Measurements from ENCODE around the gene ADCYAP1. TPM values are rescaled to one million over a fixed set of nuclear protein-coding genes. Genes with fewer than 3 reads are reported as not detected.

Gene ADCYAP1
- total and polyA plus RNA-seq, 4 donors, result 0.05 to 0.48 (median 0.11) TPM

DNA sequence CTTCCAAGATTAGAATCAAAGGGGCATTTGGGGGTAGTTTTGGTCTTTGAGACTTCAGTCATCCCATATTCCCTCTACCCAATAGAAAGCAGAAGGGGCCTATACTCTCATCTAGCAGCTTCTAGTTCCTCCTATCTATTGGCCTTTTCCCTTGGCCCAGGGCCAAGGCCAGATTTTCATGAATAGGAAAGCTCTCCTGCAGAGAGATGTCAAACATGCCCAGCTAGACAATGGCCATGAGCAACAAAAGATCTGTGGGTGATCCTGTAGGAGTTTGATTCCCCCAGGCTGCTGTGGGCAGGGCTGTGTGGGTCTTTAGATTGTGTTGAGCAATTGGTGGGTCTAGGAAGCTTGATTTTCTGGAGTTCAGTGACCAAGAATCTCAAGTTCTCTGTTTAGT is 2.9 kb upstream of the ADCYAP1 start:
- DNase-seq (no peak), ATAC-seq (ENCODE audit: insufficient read depth, low FRiP score) (no peak)
- Histone ChIP-seq H3K27me3 (ENCODE audit: control insufficient read depth in 3 of 3, insufficient read depth in 3 of 3, low read length in 2 of 3) (peaks cover 2 to 62% (median 43%) of the 10 kb centered on the region in 3 donors), H3K9ac (ENCODE audit: insufficient read depth in 1 of 2, low read length in 2 of 2) (no peak overlapping the region), H3K4me1 (ENCODE audit: control insufficient read depth in 5 of 5, insufficient read depth in 5 of 5, low read length in 5 of 5) (peaks cover 0 to 6% (median 0%) of the 10 kb centered on the region in 5 donors), H3K36me3 (ENCODE audit: control insufficient read depth in 4 of 4, insufficient read depth in 4 of 4, low read length in 4 of 4) (no peaks in the 10 kb centered on the region), H3K4me3 (no peak overlapping the region), H3K27ac (ENCODE audit: low read depth in 1 of 2, low read length in 1 of 2) (no peak overlapping the region), H3K9me3 (ENCODE audit: control insufficient read depth in 4 of 4, insufficient read depth in 3 of 4, low read length in 3 of 4) (peaks cover 0 to 6% (median 0%) of the 10 kb centered on the region in 4 donors)
- TF ChIP-seq, protein P1, sequence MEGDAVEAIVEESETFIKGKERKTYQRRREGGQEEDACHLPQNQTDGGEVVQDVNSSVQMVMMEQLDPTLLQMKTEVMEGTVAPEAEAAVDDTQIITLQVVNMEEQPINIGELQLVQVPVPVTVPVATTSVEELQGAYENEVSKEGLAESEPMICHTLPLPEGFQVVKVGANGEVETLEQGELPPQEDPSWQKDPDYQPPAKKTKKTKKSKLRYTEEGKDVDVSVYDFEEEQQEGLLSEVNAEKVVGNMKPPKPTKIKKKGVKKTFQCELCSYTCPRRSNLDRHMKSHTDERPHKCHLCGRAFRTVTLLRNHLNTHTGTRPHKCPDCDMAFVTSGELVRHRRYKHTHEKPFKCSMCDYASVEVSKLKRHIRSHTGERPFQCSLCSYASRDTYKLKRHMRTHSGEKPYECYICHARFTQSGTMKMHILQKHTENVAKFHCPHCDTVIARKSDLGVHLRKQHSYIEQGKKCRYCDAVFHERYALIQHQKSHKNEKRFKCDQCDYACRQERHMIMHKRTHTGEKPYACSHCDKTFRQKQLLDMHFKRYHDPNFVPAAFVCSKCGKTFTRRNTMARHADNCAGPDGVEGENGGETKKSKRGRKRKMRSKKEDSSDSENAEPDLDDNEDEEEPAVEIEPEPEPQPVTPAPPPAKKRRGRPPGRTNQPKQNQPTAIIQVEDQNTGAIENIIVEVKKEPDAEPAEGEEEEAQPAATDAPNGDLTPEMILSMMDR (IDR thresholded peaks at IDR 0.05; ENCODE audit: control extremely low read depth, extremely low read depth), result no peak

DNA sequence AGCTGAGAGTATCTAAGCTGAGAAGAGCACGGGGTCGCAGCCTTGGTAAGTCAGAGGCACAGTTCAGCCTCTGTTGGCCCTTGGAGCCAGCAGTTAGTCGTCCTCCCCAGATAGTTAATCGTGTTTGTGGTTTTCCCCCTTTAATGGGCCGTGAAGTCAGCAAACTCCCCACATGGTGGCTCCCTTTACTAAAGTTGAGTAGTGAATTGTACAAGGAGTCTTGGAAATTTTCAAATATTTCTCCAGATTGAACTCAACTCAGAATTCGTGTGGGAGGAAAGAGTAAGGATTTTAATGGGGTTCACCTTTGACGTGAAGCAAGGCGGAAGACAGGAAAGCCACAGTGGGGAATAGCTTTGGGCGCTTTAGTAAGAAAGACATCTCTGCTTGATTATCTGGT is 2.4 kb upstream of the ADCYAP1 start:
- Histone ChIP-seq H3K4me1 (ENCODE audit: control insufficient read depth in 5 of 5, insufficient read depth in 5 of 5, low read length in 5 of 5) (peaks cover 0 to 9% (median 0%) of the 10 kb centered on the region in 5 donors), H3K9me3 (ENCODE audit: control insufficient read depth in 4 of 4, insufficient read depth in 3 of 4, low read length in 3 of 4) (peaks cover 0 to 6% (median 0%) of the 10 kb centered on the region in 4 donors), H3K36me3 (ENCODE audit: control insufficient read depth in 4 of 4, insufficient read depth in 4 of 4, low read length in 4 of 4) (no peaks in the 10 kb centered on the region), H3K27ac (ENCODE audit: low read depth in 1 of 2, low read length in 1 of 2) (no peak overlapping the region), H3K27me3 (ENCODE audit: control insufficient read depth in 3 of 3, insufficient read depth in 3 of 3, low read length in 2 of 3) (peaks cover 5 to 66% (median 46%) of the 10 kb centered on the region in 3 donors), H3K9ac (ENCODE audit: insufficient read depth in 1 of 2, low read length in 2 of 2) (no peak overlapping the region), H3K4me3 (no peak overlapping the region)
- 30 to 31% methylated on average over 9 of the region's 9 CpGs for WGBS, 2 donors
- no peak for DNase-seq
- no peak for ATAC-seq (ENCODE audit: insufficient read depth, low FRiP score)
- TF ChIP-seq, protein P1 (IDR thresholded peaks at IDR 0.05; ENCODE audit: control extremely low read depth, extremely low read depth), result no peak

DNA sequence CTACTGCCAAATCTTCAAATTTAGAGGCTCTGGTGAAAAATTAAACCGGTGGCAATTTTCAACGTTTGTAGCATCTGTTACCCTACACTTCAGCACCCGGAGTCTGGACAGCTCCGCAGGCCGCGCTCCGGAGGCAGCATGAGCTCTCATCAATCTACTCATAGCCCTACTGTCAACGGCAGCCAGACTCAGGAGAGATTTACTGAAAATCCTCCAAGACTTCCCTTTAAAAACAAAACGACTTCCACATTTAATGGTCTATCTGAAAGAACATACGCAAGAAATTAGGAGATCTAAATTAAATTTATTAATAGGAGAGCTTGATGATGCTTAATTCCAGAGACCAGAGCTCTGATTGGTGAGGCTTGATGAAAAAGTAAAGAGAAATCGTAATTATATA is 970 bp upstream of the ADCYAP1 start:
- Histone ChIP-seq H3K27me3 (ENCODE audit: control insufficient read depth in 3 of 3, insufficient read depth in 3 of 3, low read length in 2 of 3) (peaks cover 5 to 75% (median 56%) of the 10 kb centered on the region in 3 donors), H3K4me3 (no peak overlapping the region), H3K4me1 (ENCODE audit: control insufficient read depth in 5 of 5, insufficient read depth in 5 of 5, low read length in 5 of 5) (peaks cover 0 to 18% (median 0%) of the 10 kb centered on the region in 5 donors), H3K36me3 (ENCODE audit: control insufficient read depth in 4 of 4, insufficient read depth in 4 of 4, low read length in 4 of 4) (no peaks in the 10 kb centered on the region), H3K9me3 (ENCODE audit: control insufficient read depth in 4 of 4, insufficient read depth in 3 of 4, low read length in 3 of 4) (peaks cover 0 to 8% (median 0%) of the 10 kb centered on the region in 4 donors), H3K9ac (ENCODE audit: insufficient read depth in 1 of 2, low read length in 2 of 2) (no peak overlapping the region), H3K27ac (ENCODE audit: low read depth in 1 of 2, low read length in 1 of 2) (no peak overlapping the region)
- no peak for ATAC-seq (ENCODE audit: insufficient read depth, low FRiP score)
- TF ChIP-seq, protein P1 (IDR thresholded peaks at IDR 0.05; ENCODE audit: control extremely low read depth, extremely low read depth), result no peak
- WGBS, 2 donors, result 4 to 6% methylated on average over 11 of the region's 11 CpGs
- DNase-seq, result peak; percentile 66 to 76 (median 69)
